CD4-positive, alpha-beta T cell treated with Interleukin-21 for 1 hour (primary cell): ENCODE results near the gene TBL3.

ENCODE experiments used
- DNase-seq: peaks from one replicate; pipeline ENCODE4 v3.0.0-alpha.2; 2020

The TBL3 gene

GRCh38 chr16:1965396-1966001 lies 6.4 kb upstream of the TBL3 start:
- DNase-seq, result peak; percentile 32

GRCh38 chr16:1966460-1966859 lies 5.4 kb upstream of the TBL3 start, which contains the start of gene RNF151:
RNF151 (plus strand) TSS chr16:1966856; CDS start chr16:1966882, 26 bp downstream.
- DNase-seq, result no peak

GRCh38 chr16:1968146-1968953 lies 3.5 kb upstream of the TBL3 start:
- no peak for DNase-seq

GRCh38 chr16:1972490-1972877 lies 631 bp downstream of the TBL3 start:
- no peak for DNase-seq

GRCh38 chr16:1973461-1974156 lies 1.8 kb downstream of the TBL3 start:
- no peak for DNase-seq

- DNase-seq, result no peak
Observed at GRCh38 chr16:1974157-1975070, 2.6 kb downstream of the TBL3 start.

GRCh38 chr16:1975432-1976215 lies 3.8 kb downstream of the TBL3 start:
- no peak for DNase-seq

GRCh38 chr16:1976216-1976520 lies 4.3 kb downstream of the TBL3 start:
- DNase-seq, result no peak

- DNase-seq, result no peak
Observed at GRCh38 chr16:1976951-1977874, 5.4 kb downstream of the TBL3 start.

- DNase-seq, result no peak
Observed at GRCh38 chr16:1977875-1978268, 6.0 kb downstream of the TBL3 start.

GRCh38 chr16:1978476-1979120 lies 6.7 kb downstream of the TBL3 start:
- no peak for DNase-seq

- DNase-seq, result peak; percentile 48
Observed at GRCh38 chr16:1979271-1980029, 7.6 kb downstream of the TBL3 start.

GRCh38 chr16:1980030-1980769 lies 8.3 kb downstream of the TBL3 start:
- no peak for DNase-seq

- no peak for DNase-seq
Observed at GRCh38 chr16:1980770-1981087, 8.9 kb downstream of the TBL3 start.

GRCh38 chr16:1981398-1981836 lies 9.6 kb downstream of the TBL3 start, which contains the start of gene NOXO1:
NOXO1 (minus strand) TSS chr16:1981469; CDS start chr16:1981179, 290 bp downstream.
- no peak for DNase-seq

GRCh38 chr16:1982013-1982433 lies 10.2 kb downstream of the TBL3 start:
- DNase-seq, result no peak

- DNase-seq, result no peak
Observed at GRCh38 chr16:1982991-1983543, 11.2 kb downstream of the TBL3 start.

GRCh38 chr16:1983544-1984346 lies 11.9 kb downstream of the TBL3 start, which contains the start of gene GFER:
GFER (plus strand) TSS chr16:1984193; CDS start chr16:1984219, 26 bp downstream.
- peak; percentile 82 for DNase-seq
